ENCODE data around the gene MAP3K6.

The MAP3K6 gene

GRCh38 chr1:27331922-27332321, 34.8 kb downstream of the MAP3K6 start:
- no peak for TF ChIP-seq CTCF (IDR thresholded peaks at IDR 0.05)
- Histone ChIP-seq H3K27me3 (no peaks in the 10 kb centered on the region), H3K4me1 (peaks cover 0 to 15% (median 0%) of the 10 kb centered on the region in 4 donors), H3K9me3 (no peaks in the 10 kb centered on the region), H3K4me3 (no peak overlapping the region), H3K27ac (no peak overlapping the region), H3K36me3 (peaks cover 59 to 96% (median 80%) of the 10 kb centered on the region in 3 donors)
- DNase-seq = no peak
- intact Hi-C loops (cut with DNase I; ENCODE audit: low total_unique reads) = no loop called here

GRCh38 chr1:27331426-27331825, 35.3 kb downstream of the MAP3K6 start:
- TF ChIP-seq CTCF (IDR thresholded peaks at IDR 0.05) = no peak
- Histone ChIP-seq H3K4me1 (peaks cover 0 to 20% (median 0%) of the 10 kb centered on the region in 4 donors), H3K27ac (no peak overlapping the region), H3K36me3 (peaks cover 54 to 96% (median 75%) of the 10 kb centered on the region in 3 donors), H3K9me3 (no peaks in the 10 kb centered on the region), H3K4me3 (no peak overlapping the region), H3K27me3 (no peaks in the 10 kb centered on the region)
- intact Hi-C loops (cut with DNase I; ENCODE audit: low total_unique reads) = no loop called here
- DNase-seq = no peak

- TF ChIP-seq CTCF (IDR thresholded peaks at IDR 0.05) = no peak
- H3K27ac ChIP-seq = no peak overlapping the region
- H3K27me3 ChIP-seq = no peaks in the 10 kb centered on the region
These were observed 36.0 kb downstream of the MAP3K6 start for GRCh38 chr1:27330786-27331185.

GRCh38 chr1:27327964-27328363, 38.8 kb downstream of the MAP3K6 start:
- H3K9me3 ChIP-seq = no peaks in the 10 kb centered on the region
- H3K4me3 ChIP-seq = no peak overlapping the region
- H3K36me3 ChIP-seq = peaks cover 36 to 85% (median 58%) of the 10 kb centered on the region in 3 donors
- TF ChIP-seq CTCF (IDR thresholded peaks at IDR 0.05) = no peak
- H3K4me1 ChIP-seq = peaks cover 0 to 52% (median 22%) of the 10 kb centered on the region in 4 donors
- intact Hi-C loops (cut with DNase I; ENCODE audit: low total_unique reads) = no loop called here
- H3K27ac ChIP-seq = no peak overlapping the region
- no peak for DNase-seq
- no peaks in the 10 kb centered on the region for H3K27me3 ChIP-seq

More at GRCh38 chr1:27330786-27331185, 36.0 kb downstream of the MAP3K6 start:
- DNase-seq = no peak
- no peaks in the 10 kb centered on the region for H3K9me3 ChIP-seq
- peaks cover 51 to 96% (median 70%) of the 10 kb centered on the region in 3 donors for H3K36me3 ChIP-seq
- no peak overlapping the region for H3K4me3 ChIP-seq
- intact Hi-C loops (cut with DNase I; ENCODE audit: low total_unique reads) = no loop called here
- peaks cover 0 to 26% (median 3%) of the 10 kb centered on the region in 4 donors for H3K4me1 ChIP-seq

DNA sequence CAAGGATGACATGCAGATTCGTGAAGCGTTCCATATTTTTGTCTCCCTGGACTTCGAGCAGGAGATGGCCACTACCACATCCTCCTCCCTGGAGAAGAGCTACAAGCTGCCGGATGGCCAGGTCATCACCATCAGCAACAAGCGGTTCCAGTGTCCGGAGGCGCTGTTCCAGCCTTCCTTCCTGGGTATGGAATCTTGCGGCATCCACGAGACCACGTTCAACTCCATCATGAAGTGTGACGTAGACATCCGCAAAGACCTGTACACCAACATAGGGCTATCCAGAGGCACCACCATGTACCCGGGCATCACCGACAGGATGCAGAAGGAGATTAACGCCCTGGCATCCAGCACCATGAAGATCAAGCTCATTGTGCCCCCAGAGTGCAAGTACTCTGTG, 41.5 kb downstream of the MAP3K6 start:
- no peak overlapping the region for H3K4me3 ChIP-seq
- intact Hi-C loops (cut with DNase I; ENCODE audit: low total_unique reads) = no loop called here
- no peak overlapping the region for H3K27ac ChIP-seq
- no peak for DNase-seq
- peaks cover 16 to 58% (median 34%) of the 10 kb centered on the region in 3 donors for H3K36me3 ChIP-seq
- no peaks in the 10 kb centered on the region for H3K27me3 ChIP-seq
- no peak for TF ChIP-seq CTCF (IDR thresholded peaks at IDR 0.05)
- peaks cover 0 to 56% (median 28%) of the 10 kb centered on the region in 4 donors for H3K4me1 ChIP-seq
- H3K9me3 ChIP-seq = no peaks in the 10 kb centered on the region
